NT2/D1 (cell line): ENCODE measurements around the gene MRPS22.

Experiments used
- DNase-seq: peaks from one replicate; pipeline ENCODE4 v3.0.0-alpha.2; 2011; ENCODE audit warnings: low read depth, low spot score
- H3K27me3 ChIP-seq: 2 replicates; pipeline ENCODE4 v1.6.0; 2011; ENCODE audit warnings: mild to moderate bottlenecking; ENCODE audit not compliant: insufficient read length, insufficient read depth
- H3K36me3 ChIP-seq: 2 replicates; pipeline ENCODE4 v1.6.1; 2011; ENCODE audit warnings: mild to moderate bottlenecking, low read length, mixed read lengths; ENCODE audit not compliant: insufficient read depth, insufficient read length
- H3K4me1 ChIP-seq: 2 replicates; pipeline ENCODE4 v1.5.1; 2011; ENCODE audit not compliant: insufficient read depth, insufficient read length
- H3K4me3 ChIP-seq: 2 replicates; pipeline ENCODE4 v1.5.1; 2011; ENCODE audit warnings: low read depth; ENCODE audit not compliant: insufficient read length
- H3K9ac ChIP-seq: 2 replicates; pipeline ENCODE4 v1.6.0; 2011; ENCODE audit warnings: low read depth; ENCODE audit not compliant: insufficient read length
- H3K9me3 ChIP-seq: 2 replicates; pipeline ENCODE4 v1.5.1; 2011; ENCODE audit warnings: mild to moderate bottlenecking, low read length; ENCODE audit not compliant: insufficient read depth
- SUZ12 ChIP-seq: IDR thresholded peaks from 2 replicates; pipeline ENCODE4 v1.6.1; 2011; ENCODE audit not compliant: insufficient read length, insufficient read depth; ENCODE audit errors: extremely low read depth
- YY1 ChIP-seq: IDR thresholded peaks from 2 replicates; pipeline ENCODE4 v1.6.1; 2011; ENCODE audit not compliant: insufficient read length, insufficient read depth
- ZNF274 ChIP-seq: IDR thresholded peaks from 2 replicates; pipeline ENCODE4 v1.6.1; 2011; ENCODE audit warnings: mild to moderate bottlenecking, low read depth, low read length

The MRPS22 gene

GRCh38 chr3:139343895-139344856 is at the start of gene MRPS22:
Gene MRPS22, plus strand, starts transcription at chr3:139344020. Its CDS starts 7 bp downstream, at chr3:139344027.
- Histone ChIP-seq H3K27me3 (no peaks in the 10 kb centered on the region), H3K9ac (peak within 1 kb of the TSS; percentile 89), H3K4me1 (no peaks in the 10 kb centered on the region), H3K4me3 (peak within 1 kb of the TSS; percentile 75), H3K36me3 (peaks cover 32% of the 10 kb centered on the region), H3K9me3 (no peaks in the 10 kb centered on the region)
- DNase-seq, result peak; percentile 76
- TF ChIP-seq ZNF274 (no peak), SUZ12 (no peak), YY1 (peak; percentile 88)

- H3K27me3 ChIP-seq, result no peaks in the 10 kb centered on the region
- no peak for DNase-seq
- H3K36me3 ChIP-seq, result no peaks in the 10 kb centered on the region
- H3K9me3 ChIP-seq, result peaks cover 28% of the 10 kb centered on the region
- H3K9ac ChIP-seq, result no peak overlapping the region
- H3K4me1 ChIP-seq, result peaks cover 2% of the 10 kb centered on the region
- no peak for TF ChIP-seq ZNF274
- TF ChIP-seq YY1, result no peak
- TF ChIP-seq SUZ12, result no peak
- no peak overlapping the region for H3K4me3 ChIP-seq
Measured at GRCh38 chr3:139295040-139295439, 48.8 kb upstream of the MRPS22 start.

GRCh38 chr3:139296141-139296718 is 47.6 kb upstream of the MRPS22 start:
- no peak for DNase-seq
- H3K9me3 ChIP-seq, result peaks cover 34% of the 10 kb centered on the region
- no peaks in the 10 kb centered on the region for H3K27me3 ChIP-seq
- no peaks in the 10 kb centered on the region for H3K36me3 ChIP-seq
- no peak for TF ChIP-seq YY1
- TF ChIP-seq ZNF274, result no peak
- TF ChIP-seq SUZ12, result no peak
- peaks cover 2% of the 10 kb centered on the region for H3K4me1 ChIP-seq
- no peak overlapping the region for H3K9ac ChIP-seq
- no peak overlapping the region for H3K4me3 ChIP-seq

- peaks cover 34% of the 10 kb centered on the region for H3K9me3 ChIP-seq
- no peak for DNase-seq
- H3K27me3 ChIP-seq, result no peaks in the 10 kb centered on the region
- H3K9ac ChIP-seq, result no peak overlapping the region
- no peaks in the 10 kb centered on the region for H3K36me3 ChIP-seq
- H3K4me3 ChIP-seq, result no peak overlapping the region
- TF ChIP-seq ZNF274 (no peak), YY1 (no peak), SUZ12 (no peak)
- H3K4me1 ChIP-seq, result peaks cover 2% of the 10 kb centered on the region
Measured at GRCh38 chr3:139297588-139298311, 46.1 kb upstream of the MRPS22 start.

GRCh38 chr3:139299261-139300132 is 44.3 kb upstream of the MRPS22 start:
- Histone ChIP-seq H3K36me3 (no peaks in the 10 kb centered on the region), H3K27me3 (no peaks in the 10 kb centered on the region), H3K9ac (no peak overlapping the region), H3K4me3 (no peak overlapping the region), H3K9me3 (peaks cover 34% of the 10 kb centered on the region), H3K4me1 (peaks cover 4% of the 10 kb centered on the region)
- TF ChIP-seq ZNF274, result no peak
- no peak for TF ChIP-seq SUZ12
- no peak for TF ChIP-seq YY1
- DNase-seq, result no peak

DNA sequence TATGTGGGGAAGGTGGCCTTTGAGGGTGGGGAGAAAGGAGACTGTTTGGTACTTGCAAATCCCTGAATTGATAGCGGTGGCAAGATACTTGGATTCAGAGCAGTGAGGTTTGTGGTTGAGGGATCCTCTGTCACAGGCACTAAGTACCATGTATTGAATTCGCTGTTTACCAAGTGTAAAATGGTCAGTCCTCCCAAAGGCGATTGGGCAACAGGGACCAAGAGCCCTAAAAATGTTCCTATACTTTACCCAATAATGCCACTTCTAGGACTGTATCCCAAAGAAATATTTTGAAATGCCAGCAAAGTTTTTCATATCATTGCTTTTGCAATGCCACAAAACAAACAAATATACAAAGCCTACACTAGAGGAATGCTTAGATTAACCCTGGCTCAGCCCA is 43.4 kb upstream of the MRPS22 start:
- Histone ChIP-seq H3K9me3 (peaks cover 34% of the 10 kb centered on the region), H3K9ac (no peak overlapping the region), H3K4me1 (peaks cover 4% of the 10 kb centered on the region), H3K27me3 (no peaks in the 10 kb centered on the region), H3K4me3 (no peak overlapping the region), H3K36me3 (no peaks in the 10 kb centered on the region)
- no peak for DNase-seq
- TF ChIP-seq YY1, result no peak
- no peak for TF ChIP-seq ZNF274
- no peak for TF ChIP-seq SUZ12
